ENCODE results near the gene CFAP20DC.

DNA sequence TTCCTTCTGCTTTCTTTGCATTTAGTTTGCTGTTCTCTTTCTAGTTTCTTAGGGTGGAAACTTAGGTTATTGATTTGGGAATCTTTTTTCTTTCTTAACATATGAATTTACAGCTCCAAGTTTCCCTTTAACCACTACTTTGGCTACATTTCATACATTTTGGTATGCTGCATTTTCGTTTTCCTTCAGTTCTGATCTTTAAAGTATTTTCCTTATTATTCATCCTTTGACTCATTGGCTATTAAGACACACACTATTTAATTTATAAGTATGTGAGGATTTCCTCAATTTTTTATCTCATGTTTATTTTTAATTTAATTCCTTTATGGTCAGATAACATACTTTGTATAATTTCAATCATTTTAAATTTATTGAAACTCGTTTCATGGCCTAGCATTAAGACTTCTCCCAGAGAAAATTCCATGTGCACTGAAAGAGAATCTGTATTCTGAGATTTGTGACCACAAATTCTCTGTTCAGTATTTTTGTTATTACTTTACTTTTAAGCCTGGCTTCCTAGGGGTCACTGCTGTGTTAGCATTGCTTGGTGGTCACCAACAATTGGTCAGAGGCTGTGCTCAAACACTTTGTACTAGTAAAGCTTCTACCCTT, 87.7 kb downstream of the CFAP20DC start:
- TF ChIP-seq POLR2A (IDR thresholded peaks at IDR 0.05): no peak
- TF ChIP-seq, protein P1, sequence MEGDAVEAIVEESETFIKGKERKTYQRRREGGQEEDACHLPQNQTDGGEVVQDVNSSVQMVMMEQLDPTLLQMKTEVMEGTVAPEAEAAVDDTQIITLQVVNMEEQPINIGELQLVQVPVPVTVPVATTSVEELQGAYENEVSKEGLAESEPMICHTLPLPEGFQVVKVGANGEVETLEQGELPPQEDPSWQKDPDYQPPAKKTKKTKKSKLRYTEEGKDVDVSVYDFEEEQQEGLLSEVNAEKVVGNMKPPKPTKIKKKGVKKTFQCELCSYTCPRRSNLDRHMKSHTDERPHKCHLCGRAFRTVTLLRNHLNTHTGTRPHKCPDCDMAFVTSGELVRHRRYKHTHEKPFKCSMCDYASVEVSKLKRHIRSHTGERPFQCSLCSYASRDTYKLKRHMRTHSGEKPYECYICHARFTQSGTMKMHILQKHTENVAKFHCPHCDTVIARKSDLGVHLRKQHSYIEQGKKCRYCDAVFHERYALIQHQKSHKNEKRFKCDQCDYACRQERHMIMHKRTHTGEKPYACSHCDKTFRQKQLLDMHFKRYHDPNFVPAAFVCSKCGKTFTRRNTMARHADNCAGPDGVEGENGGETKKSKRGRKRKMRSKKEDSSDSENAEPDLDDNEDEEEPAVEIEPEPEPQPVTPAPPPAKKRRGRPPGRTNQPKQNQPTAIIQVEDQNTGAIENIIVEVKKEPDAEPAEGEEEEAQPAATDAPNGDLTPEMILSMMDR (IDR thresholded peaks at IDR 0.05): no peak
